GM19239 (cell line): ENCODE measurements around the gene TPCN2.

Experiments
- DNase-seq: peaks from one replicate; pipeline ENCODE4 v3.0.0; 2011; ENCODE audit warnings: low spot score; ENCODE audit not compliant: insufficient read length
- FAIRE-seq: peaks from 2 replicates; lab custom pipeline; 2011; peaks lifted over from hg19 to GRCh38; lab: Jason Lieb, UNC

Gene TPCN2

DNA sequence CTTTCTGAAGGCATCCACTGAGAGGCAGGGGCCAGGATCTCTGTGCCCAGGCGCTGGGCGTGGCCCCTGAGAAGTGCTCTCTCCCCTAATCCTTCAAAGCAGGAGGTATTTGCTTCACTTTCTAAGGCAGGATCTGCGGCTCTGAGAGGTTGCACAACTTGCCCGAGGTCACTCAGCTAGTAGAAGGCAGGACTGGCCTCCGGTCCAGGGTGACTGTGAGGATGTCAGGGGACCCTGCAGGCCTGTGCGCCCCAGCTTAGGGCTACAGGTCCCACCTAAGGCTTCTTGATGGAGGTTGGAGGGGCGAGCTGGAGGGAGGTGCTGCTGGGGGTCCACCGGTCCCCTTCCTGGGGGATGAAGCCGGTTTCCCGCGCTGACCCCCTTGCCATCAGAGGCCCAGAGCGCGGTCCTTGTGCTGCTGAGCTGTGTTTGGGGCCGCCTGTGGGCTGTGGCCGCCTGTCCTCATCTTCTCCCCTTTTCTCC is 108.0 kb downstream of the TPCN2 start:
- FAIRE-seq (no peak), DNase-seq (no peak)

DNA sequence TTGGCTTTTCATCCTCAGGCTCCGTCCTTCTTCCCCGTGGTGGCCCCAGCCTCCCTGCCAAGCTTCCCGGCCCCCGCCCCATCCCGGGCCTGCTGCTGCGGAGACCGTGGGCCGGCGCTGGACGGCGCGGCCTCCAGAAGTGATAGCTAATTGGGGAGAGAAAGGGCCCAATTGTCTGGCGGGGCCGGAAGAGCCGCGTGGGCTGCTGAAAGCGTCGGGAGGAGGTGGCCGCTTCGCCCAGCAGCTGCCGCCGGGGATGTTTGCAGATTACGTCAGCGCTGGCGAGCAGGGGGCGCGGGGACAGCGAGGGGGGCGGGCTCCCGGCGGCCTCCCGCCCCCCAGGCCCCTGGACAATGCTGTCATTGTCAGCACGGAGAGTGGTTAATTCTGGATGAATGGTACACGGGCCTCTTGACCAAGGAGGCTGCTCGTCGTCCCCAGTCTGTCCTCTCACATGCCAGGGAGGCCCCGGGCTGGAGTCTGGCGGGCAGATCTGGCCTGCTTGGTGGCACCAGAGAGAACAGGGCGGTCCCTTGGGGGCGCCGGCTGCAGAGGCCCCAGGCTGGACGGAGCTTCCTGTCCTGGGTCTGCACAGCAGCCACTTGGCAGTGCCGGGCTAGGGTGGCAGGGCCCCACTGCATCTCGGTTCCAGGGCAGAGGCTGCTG is 108.6 kb downstream of the TPCN2 start:
- FAIRE-seq (no peak), DNase-seq (no peak)

DNA sequence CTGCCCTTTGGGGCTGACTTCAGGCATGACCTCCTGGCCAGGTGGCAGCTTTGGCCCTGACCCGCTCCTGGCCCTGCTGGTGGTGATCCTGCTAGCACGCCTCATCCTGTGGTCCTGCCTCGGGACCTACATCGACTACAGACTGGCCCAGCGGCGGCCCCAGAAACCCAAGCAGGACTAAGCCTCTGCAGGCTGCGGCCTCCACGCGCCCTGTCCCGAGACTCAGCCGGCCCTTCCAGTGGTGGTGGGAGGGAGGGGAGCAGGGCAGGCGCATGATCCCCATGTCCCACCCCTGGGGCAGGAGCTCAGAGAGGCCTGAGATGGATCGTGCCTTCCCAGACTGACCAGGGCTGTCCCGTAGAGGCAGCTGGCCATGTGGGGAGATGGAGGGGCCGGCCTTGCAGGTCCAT is 109.1 kb downstream of the TPCN2 start:
- DNase-seq (no peak), FAIRE-seq (no peak)

DNA sequence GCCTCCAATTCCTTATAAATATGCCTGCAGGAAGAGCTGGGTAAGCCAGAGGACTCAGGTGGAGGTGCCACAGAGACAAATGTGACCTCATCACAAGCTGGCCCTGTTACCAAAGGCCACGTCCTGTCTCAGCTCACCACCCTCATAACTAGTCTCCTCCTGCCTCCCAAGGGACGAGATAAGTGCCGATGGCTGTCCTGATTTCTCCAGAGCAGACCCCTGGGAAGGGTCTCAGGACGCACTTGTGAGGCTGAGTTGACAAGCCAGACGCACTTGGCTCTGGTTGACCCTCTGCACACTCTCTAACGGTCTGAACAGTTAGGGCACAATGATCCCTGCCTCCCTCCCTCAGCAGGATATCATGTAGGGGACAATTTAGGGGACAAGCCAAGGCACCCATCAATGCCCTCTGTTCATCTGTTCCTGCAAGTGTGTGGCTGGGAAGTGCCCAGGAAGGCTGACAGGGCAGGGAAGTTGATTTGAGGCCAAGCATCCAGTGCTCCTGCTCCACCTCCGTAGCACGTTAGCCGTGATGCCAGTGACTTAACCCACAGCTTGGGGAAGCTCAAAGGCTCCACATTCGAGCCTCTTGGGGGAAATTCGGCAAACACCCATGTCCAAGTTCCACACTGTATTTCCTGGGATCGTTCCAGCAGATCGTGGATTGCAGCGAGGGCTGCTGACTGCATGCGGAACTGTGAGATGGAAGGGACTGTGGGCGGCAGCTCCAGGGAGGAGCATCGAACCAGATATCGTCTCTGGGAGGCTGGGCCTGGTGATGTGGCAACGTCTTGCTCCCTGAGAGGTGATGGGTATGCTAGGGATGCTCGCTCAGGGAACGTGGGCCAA is 109.8 kb downstream of the TPCN2 start:
- FAIRE-seq = no peak

DNA sequence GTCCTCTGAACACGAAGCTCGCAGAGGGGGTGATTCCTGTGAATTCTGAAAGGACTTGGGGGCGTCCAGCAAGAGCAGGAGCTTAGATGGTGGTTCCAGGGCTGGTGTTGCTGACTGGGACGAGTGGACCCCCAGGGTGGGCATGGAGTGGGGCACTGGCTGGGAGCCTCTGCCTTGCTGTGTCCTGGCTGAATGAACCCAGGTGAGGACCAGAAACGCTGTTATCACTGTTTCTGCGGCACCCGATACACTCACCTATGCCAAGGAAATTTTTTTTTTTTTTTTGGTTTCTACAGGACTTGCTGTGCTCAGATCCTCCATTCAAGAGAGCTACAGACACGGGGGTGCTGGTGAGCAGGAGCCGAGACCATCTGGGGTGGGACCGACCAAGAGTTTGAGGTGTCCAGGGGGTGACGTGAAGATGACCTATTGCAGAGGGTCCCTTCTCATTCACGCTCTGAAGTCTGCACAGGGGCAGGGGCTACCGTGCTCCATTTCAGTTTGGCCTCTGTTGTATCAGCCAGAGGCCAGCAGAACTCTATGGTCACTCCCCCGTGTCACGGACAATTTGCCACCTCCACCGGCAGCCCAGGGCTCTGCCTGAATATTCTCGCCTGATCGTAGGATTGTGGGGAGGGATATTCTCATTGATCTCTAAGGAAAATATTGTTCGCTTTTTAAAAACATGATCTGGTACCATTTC is 110.6 kb downstream of the TPCN2 start:
- FAIRE-seq (no peak), DNase-seq (no peak)

More for the DNA sequence above, 109.8 kb downstream of the TPCN2 start:
- no peak for DNase-seq

DNA sequence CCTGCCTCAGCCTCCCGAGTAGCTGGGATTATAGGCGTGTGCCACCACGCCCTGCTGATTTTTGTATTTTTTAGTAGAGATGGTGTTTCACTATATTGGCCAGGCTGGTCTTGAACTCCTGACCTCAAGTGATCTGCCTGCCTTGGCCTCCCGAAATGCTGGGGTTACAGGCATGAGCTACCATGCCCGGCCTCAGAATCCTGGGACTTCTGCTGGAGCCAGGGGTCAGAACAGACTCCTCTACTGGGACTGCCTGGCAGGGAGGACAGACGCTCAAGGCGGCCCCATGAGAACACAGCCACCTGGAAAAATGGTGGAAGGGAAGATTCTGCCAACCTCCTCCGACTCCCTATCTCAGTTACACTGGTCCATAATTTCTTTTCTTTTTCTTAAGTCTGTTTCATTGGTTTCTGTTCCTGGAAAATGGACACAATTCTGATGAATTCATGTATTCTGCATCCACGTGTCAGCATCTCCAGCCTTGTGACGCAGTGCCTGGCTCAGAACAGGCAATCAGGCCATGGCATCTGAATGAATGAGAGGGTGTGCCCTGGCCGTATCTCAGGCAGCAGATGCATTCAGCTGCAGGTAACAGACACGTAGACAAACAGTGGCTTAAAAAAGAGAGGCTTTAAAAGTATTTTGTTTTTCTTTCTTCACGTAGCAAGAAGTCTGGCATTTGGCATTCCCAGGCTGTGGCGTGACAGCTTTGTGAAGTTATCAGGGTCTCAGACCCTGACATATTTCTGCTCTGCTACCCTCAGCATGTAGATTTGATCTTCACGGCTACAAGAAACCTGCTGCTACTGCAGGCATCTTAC is 111.8 kb downstream of the TPCN2 start:
- FAIRE-seq (no peak), DNase-seq (no peak)

DNA sequence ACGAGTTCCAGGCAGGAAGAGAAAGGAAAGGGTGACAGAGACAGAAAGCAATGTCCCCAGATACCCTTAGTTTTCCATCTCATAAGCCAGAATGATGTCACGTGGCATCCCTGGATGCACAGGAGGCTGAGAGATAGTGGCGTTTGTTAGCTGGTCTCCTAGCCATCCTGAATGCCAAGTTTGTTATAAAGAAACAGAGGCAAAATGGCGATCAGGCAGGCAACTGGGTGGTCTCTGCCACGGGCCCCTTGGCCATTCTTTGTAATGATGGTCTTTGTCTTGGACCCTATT is 112.3 kb downstream of the TPCN2 start:
- DNase-seq (no peak), FAIRE-seq (no peak)

DNA sequence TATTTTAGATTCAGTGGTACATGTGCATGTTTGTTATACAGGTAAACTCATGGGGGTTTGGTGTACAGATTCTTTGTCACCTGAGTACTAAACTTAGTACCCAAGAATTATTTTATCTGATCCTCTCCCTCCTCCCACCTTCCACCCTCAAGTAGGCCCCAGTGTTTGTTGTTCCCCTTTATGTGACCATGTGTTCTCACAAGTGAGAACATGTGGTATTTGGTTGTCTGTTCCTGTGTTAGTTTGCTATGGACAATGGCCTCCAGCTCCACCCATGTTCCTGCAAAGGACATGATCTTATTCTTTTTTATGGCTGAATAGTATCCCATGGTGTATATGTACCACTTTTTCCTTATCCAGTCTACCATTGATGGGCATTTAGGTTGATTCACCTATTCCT is 113.8 kb downstream of the TPCN2 start:
- DNase-seq (no peak), FAIRE-seq (no peak)

DNA sequence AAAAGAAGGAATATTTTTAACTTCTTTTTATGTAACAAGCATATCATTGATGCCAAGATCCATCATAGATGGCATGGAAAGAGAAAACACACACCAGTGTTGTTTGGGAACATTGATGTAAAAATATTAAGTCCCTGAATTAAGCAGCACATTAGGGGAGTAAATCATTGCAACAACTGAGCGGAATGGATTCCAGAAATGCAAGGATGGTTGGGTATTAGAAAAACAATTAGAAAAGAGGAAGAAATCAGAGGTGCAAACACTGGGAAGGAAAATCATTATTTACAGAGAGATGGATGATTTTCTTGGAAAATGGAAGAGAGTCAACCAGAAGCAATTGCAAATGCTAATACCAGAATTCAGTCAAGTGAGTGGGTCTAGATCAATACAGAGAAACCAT is 115.1 kb downstream of the TPCN2 start:
- no peak for FAIRE-seq
- no peak for DNase-seq

DNA sequence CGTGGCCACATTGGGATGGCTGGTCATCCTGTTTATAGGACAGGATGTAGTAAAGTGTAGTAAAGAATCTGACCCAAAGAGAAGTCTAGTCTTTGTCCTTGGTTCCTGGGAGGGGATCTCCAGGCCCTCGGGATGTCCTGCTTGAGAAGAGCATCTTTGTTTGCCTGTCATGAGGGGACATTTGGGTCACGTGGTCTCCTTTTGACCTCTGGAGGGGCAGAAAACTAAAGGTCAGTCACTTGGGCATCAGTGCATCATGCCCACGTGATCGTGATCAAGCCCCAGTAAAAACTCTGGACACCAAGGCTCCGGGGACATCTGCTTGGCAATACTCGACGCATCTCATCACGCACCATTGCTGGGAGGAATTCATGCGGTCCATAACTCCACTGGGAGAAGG is 116.1 kb downstream of the TPCN2 start:
- FAIRE-seq (no peak), DNase-seq (no peak)

DNA sequence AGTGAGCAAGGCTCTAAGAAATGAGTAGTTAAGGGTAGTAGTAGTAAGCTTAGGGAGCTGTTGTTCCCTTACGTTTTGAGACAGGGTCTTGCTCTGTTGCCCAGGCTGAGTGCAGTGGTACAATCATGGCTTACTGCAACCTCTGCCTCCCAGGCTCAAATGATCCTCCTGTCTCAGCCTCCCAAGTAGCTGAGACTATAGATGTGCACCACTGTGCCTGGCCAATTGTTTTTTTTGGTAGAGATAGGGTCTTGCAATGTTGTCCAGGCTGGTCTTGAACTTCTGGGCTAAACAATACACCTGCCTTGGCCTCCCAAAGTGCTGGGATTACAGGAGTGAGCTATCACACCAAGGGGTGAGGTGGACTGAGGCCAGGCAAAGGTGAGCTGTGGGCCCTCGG is 117.0 kb downstream of the TPCN2 start:
- no peak for FAIRE-seq
- no peak for DNase-seq

DNA sequence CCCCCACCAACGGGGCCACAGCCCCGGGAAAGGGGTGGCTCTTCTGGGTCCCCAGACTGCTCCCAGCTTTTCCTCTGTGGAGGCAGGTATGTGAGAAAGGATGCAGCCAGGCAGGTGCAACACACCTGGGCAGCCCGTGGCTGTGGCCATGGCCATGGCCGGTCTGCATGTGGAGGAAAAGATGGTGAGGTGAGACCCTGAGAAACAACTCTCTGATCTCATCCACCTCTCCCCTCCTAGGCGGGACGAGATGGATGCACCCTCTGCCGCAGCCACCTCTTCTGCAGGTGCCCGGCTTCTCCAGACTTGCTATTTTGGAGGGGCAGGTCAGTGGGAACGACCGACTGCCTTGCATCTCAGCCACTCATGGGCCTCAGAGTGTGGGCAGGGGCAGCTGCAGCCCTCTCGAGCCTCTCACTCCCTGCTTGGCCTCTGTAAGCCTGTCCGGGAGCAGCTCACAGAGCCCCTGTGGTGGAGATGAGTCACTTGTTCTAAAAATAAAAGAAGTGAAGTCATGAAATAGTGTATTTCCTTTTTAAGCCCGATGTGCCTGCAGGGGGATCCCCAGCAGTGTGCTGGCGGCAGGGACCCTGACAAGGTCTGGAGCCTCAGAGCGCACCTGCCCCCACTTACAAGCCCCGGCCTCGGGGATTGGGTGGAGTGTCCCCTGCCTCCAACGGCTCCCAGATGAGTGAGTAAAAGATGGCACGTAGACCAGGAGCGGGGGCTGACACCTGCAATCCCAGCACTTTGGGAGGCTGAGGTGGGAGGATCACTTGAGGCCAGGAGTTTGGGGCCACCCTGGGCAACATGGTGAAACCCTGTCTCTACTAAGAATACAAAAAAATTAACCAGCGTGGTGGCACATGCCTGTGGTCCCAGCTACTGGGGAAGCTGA is 117.7 kb downstream of the TPCN2 start:
- DNase-seq (peak; percentile 82), FAIRE-seq (peak; percentile 94)

DNA sequence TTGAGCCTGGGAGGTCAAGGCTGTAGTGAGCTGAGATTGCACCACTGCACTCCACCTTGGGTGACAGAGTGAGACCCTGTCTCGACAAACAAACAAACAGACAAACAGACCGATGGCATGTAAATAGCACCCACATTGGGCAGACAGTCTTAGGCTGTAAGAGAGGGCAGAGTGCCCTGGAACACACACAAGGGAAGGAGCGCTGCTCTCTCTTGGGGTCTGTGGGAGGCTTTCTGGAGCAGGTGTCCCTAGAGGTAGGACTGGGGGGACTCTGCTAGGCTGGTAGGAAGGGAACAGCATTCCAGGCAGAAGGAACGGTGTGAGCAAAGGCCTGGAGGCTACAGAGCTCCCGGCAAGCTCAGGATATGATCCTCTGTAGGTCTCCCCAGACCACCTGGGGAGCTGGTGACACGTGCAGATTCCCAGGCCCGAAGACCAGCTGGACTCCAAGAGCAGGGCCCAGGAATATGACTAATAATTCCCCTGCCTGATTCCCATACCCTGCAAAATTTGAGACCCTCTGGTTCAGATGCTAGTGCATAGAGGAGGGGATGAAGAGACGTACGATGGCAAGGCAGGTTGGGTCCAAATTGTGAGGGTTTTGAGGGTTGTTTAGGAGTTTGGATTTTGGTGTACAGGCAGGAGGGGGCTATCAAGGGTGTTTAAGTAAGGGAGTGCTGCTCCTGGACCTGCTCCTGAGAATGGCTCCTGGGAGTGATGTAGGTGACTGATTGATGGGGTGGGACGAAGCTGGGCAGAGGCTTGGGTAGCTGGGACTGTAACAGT is 118.6 kb downstream of the TPCN2 start:
- FAIRE-seq = peak; percentile 28
- DNase-seq = no peak

DNA sequence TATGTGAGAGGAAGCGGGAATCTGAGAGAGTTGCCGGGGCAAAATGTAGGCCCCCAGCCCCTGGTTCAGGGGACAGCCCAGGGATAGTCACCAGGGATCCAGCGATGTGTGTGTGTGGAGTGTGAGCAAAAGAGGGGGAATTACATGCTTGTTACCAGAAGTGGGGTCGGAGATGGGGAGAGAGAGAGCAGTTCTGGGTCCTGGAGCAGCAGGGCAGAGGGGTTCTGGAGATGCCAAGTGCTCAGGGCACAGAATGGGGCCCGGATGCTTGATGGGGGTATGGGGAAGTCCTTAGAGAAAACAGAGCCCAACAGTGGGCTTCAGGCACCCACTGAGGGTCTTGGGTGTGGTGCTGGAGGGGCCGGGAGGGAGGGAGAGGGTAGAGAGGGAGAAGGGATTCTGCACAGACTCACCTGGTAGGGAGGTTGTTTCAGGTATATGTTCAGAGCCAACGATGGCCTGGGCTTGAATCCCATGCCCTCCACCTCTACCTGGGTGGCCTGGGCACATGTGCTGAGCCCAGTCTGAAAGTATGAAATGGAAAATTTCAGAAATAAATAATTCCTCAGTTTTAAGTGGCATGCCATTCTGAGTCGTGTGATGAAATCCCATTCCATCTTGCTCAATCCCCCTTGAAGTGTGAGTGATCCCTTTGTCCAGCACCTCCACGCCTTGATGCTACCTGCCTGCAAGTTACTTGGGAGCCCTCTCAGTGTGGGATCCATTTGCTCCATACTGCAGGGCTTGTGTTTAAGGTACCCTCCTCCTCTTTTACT is 119.4 kb downstream of the TPCN2 start:
- FAIRE-seq (no peak), DNase-seq (no peak)

DNA sequence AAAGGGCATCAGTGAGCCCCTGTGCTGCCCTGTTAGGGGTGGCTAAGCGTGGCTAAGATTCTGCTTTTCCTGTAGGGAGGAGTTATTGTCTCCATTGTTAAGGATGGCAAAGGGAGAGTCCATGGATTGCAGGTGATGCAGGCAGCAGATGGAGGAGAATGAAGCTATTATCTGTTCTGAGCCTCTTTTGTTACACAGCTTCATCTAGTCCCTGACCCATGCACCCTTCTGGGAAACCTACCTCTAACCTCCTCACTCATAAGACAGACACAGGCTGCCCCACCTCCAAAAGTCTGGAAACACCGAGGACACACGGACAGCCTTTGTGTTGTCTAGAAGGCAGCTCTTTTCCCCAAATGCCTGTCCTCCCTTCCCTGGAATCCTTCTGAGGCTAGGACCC is 120.7 kb downstream of the TPCN2 start:
- FAIRE-seq (no peak), DNase-seq (no peak)

DNA sequence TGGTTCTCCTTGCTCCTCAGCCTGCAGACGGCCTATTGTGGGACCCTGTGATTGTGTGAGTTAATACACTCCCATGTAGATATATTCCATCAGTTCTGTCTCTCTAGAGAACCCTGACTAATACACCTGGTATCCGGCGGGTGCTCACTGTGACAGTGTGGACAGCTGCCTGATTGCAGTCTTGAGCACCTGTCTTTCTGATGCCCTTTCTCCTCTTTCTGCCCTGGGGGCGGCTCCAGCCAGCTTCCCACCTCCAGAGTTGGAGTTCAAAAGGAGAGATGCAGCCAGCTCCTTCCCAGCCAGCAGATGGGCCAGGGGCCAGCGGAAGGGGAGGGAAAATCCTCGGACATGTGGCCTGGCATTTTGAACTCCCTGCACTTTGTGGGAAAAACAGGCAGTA is 122.0 kb downstream of the TPCN2 start:
- DNase-seq (no peak), FAIRE-seq (no peak)

DNA sequence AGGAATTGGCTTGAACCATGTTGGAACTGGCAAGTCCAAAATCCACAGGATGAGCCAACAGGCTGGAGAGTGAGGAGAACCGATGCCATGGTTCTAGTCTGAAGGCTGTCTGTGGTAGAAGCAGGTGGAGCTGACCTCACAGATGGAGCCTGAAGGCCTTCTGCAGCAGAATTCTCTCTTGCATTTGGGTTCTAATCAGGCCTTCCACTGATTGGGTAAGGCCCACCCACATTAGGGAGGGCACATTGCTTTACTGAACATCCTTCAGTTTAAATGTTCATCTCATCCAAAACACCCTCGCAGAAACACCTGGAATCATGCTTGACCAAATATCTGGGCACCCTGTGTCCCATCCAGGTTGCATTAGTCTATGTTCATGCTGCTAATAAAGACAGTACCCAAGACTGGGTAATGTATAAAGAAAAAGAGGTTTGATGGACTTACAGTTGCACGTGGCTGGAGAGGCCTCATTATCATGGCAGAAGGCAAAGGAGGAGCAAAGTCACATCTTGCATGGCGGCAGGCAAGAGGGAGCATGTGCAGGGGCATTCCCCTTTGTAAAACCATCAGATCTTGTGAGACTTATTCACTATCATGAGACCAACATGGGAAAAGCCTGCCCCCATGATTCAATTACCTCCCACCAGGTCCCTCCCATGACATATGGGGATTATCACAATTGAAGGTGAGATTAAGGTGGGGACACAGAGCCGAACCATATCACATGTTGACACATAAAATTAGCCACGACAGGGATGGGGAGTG is 122.9 kb downstream of the TPCN2 start:
- DNase-seq (no peak), FAIRE-seq (no peak)
